NCI-H146 treated with DMSO at 0.1 percent for 48 hours (cell line): ENCODE measurements around the gene DUSP15.
A peak's percentile ranks its signal among the peaks of the same experiment; 100 is the strongest.

Experiments used
- DNase-seq: peaks from one replicate; lab custom pipeline; 2025; ENCODE audit not compliant: unreplicated experiment; lab: John Stamatoyannopoulos, UW

DUSP15 gene

DNA sequence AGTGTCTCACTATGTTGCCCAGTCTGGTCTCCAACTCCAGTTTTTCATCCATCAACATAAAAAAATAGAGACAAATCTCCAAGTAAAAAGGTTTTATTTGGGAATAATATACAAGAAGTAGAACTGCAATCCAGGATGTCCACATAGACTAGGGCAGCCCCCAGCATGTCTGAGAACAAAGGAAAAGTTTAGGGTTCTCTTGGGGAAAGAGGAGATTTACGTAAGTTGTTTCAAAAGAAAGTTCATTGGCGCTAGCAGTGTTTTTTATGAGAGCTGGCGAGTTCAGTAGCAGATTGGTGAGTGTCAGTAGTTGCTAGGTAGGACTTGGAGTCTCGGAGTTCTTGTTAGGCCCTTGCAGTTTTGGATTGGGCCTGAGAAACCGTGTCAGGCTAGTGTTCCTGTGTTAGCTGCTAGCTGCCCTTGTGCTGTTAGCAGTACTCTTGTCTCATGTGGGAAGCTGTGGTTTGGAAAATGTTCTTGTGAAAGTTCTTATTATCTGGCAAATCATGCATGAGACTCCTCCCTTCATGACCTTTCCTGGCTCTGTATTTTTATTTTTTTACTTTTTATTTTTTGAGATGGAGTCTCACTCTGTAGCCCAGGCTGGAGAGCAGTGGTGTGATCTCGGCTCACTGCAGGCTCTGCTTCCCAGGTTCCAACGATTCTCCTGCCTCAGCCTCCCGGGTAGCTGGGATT, 24.8 kb upstream of the DUSP15 start:
- DNase-seq = no peak

DNA sequence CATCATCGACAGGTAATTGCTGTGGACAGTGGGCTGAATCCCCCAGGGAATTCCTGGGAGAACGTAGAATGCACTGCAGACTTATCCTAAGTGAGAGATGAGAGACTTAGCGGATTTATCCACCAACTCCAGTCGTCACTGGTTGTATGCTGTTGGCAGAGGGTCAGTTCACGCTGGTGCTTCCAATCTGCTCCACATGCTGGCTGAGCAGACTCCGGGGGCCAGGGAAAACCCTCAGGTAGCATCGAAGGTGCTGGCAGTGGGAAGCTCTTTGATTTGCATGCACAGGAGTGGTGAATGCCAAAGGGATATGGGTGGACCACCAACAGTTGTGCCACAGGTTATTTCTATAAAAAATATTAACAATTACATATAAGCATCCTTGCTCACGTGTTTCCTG, 20.3 kb upstream of the DUSP15 start:
- DNase-seq = no peak

DNA sequence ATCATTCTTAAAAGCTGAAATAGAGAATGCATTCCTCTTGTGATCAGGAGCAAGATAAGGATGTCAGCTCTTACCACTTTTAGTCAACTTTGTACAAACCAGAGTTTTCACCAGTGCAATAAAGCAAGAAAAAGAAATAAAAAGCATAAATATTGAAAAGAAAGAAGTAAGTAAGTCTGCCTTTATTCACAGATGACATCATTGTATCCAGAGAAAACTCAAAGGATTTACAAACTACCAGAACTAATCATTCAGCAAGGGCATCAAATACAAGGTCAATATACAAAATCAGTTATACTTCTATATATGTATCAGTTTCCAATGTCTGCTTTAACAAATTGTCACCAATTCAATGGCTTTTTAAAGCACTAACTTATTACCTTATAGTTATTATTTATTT, 13.5 kb upstream of the DUSP15 start:
- no peak for DNase-seq

DNA sequence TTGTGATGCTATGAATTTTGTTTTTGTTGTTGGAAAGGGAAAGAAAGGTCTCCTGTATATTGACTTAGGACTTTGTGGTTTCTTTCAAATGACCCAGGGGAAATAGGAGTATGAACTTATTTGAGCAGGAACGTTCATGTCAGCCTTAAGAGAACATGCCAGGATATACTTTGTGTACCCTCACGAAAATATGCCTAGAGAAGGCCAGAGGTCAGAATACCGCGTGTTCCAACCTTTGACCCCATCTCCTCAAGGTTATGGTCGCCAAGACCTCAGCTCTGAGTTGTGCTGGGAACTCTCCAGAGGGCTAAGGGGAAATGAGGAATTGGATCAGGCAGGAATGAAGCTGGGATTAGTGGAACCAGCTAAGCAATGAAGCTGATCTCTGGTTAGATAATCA, 11.6 kb upstream of the DUSP15 start:
- no peak for DNase-seq

DNA sequence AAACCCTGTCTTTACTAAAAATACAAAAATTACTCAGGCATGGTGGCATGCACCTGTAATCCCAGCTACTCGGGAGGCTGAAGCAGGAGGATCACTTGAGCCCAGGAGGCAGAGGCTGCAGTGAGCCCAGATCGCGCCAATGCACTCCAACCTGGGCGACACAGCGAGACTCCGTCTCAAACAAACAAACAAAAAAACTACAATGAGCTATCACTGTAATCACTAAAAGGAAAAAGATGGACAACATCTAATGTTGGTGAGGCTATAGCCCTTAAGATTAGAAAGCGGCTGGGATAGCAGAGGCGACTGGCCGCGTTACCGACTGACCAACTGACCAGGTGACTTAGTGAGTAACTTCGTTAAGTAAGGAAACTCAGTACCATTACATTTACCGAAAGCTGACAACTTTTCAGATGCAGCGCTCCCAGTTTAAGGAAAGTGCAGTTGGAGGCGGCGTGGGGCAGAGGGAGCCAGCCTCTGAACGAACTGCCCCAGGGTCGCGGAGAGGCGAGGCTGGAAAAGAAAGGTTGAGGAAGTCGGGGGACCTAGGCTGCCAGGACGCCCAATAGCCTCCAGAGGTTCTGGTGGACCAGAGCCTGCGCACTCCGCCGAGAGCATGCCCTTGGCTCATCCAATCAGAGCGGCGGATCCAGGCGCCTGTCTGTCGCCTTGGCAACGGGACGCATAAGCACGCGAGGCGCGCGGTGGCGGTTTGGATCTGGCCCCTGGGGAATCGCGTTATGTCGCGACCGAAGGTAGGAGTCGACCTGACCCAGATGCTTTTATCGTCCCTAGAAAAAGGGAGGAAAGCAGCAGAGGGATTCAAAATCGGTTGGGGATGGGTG, 9.0 kb upstream of the DUSP15 start:
- DNase-seq = peak; percentile 97

DNA sequence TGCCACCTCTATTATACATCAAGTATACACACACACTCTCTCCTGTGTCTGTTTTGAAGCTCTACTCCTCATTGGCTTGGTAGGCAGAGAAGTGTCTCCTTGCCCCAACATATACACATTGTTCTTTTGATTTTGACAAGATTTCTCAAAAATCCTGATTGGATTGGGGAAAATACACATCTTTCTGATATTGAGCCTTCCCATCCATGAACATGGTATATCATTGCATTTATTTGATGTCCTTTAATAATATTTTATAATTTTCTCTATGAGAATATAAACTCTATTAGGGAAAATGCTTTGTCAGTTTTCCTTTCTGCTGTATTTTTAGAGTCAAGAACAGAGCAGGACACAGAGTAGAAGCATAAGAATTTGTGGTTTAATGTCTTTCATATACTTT, 7.4 kb upstream of the DUSP15 start:
- no peak for DNase-seq

DNA sequence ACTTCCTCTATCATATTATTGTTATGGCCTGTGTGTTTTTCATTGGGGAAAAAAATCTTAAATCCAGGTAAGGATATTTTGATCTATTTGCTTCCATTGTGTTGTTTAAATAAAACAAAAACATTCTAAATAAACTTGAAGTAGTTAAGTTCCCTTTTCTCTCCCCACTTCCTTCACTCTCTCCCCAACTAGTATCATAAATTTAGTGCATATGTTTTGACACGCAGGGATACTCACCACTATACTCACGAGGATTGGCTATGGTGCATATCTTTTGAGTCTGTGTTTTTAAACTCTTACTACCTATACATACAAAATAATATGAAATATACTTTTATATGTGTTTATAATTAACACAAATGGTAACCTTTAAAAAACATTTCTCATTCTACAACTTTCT, 5.3 kb upstream of the DUSP15 start:
- no peak for DNase-seq

- no peak for DNase-seq
Measured at GRCh38 chr20:31872406-31872805, 2.1 kb upstream of the DUSP15 start.

DNA sequence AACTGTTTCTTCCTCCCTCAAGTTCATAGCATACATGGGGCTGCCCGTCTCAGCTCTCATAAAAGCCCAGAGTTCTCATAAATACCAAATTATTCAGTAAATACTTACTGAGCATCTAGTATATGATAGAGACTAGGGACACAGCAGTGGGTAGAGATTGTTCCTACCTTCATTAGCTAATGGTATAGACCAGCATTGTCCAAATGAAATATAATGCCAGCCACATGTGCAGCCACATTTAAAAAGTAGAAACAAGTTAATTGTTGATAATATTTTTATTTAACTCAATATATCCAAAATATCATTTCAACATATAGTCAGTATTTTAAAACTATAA, 1.3 kb upstream of the DUSP15 start:
- DNase-seq = no peak

- no peak for DNase-seq
Measured at GRCh38 chr20:31870726-31871617, 645 bp upstream of the DUSP15 start.

- DNase-seq = no peak
Measured at GRCh38 chr20:31869673-31869941, 720 bp downstream of the DUSP15 start.

- no peak for DNase-seq
Measured at GRCh38 chr20:31868853-31869672, 1.3 kb downstream of the DUSP15 start.

DNA sequence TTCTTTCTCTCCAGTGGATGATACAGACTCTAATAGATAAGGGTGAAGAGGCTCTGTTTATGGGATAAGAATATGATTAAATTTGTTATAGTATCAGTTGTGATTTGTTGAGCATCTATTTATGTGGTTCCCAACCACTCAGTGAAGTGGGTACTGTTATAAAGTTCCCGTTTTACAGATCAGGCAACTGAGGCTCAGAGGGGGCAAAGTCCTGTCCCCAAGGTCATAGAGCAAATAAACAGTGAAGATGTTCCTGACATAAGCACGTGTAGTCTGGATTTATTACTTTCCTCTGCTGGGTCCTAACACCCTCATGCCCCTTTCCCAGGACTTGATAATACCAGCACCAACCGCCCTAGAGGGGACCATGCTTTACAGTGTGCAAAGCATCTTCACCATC, 4.1 kb downstream of the DUSP15 start:
- DNase-seq = no peak

- DNase-seq = no peak
Measured at GRCh38 chr20:31864521-31865400, 5.6 kb downstream of the DUSP15 start.

DNA sequence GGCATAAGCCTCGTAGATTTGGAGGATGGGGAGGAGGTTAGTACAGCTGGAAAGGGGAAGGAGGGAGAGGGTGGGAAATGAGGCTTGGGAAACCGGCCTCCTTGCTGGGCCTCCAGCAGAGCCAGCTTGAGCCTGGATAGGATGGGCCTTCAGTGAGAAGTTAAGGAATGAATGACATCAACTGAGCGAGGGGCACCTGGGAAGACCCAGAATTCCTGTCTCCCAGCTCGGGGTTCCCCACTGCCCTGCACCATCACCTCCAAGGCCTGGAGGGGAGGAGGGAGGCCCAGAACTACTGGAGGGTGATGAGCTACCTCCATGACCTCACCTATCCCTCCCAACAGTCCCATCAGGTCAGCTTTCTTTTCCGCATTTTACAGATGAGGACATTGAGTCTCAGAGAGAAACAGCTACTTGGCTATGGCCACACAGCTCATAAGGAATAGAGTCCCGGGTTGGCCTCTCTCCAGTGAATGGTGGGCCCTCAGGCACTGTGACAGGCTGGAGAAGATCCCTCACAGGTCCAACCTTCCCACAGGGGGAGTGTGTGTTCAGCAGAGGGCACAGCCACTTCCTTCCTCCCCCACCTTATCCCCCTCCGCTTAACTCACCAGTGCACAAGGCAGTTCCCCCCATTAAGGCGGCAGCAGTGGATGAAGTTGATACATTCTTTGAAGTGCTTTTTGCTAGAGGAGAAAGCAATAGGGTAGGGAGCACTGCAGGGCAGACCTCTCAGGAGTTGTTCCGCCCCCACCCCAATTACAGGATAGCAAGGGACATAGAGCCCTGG, 6.8 kb downstream of the DUSP15 start:
- no peak for DNase-seq

DNA sequence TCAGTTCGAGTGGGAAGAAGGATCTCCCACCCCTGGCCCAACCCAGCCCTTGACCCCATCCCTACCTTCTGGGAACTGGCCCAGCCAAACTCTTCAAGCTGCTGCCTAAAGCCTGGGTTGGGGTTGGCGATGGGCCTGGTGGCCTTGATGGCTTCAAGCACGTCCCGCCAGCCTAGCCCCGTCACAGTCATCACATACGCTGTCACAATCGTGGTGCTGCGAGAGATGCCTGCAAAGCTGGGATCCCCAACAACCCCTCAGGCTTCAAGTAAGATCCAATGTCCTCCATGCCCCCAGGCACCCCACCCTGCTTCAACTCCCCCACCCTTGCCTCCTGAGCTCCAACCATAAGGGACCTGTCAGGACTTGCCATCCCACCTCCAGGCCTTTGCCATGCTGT, 7.8 kb downstream of the DUSP15 start:
- no peak for DNase-seq

- DNase-seq = no peak
Measured at GRCh38 chr20:31862157-31862470, 8.2 kb downstream of the DUSP15 start.

- peak; percentile 97 for DNase-seq
Measured at GRCh38 chr20:31861385-31862156, 8.8 kb downstream of the DUSP15 start.

DNA sequence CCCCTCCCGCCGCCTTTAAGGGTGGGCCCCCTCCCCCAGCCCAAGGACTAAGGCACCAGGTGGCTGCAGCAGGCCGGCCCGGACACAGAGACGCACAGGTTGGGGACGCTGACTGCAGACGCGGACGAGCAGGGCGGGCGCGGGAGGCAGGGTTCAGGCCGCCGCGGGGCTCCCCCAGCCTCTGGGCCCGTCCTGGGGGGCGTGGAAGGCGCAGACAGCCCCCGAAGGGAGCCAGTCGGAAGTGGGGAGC, 9.3 kb downstream of the DUSP15 start:
- DNase-seq = peak; percentile 52
